ENCODE data around the gene ZC3H8.

Gene ZC3H8

GRCh38 chr2:112166806-112167499, 87.9 kb downstream of the ZC3H8 start:
- no peak overlapping the region for H3K4me3 ChIP-seq (ENCODE audit: low read depth, low read length)

- H3K4me3 ChIP-seq (ENCODE audit: low read depth, low read length) = no peak overlapping the region
Observed at GRCh38 chr2:112165296-112165695, 89.5 kb downstream of the ZC3H8 start.

- no peak overlapping the region for H3K4me3 ChIP-seq (ENCODE audit: low read depth, low read length)
Observed at GRCh38 chr2:112164876-112165275, 90.0 kb downstream of the ZC3H8 start.

- H3K4me3 ChIP-seq (ENCODE audit: low read depth, low read length) = no peak overlapping the region
Observed at GRCh38 chr2:112163541-112163981, 91.3 kb downstream of the ZC3H8 start.

GRCh38 chr2:112162956-112163355, 91.9 kb downstream of the ZC3H8 start:
- H3K4me3 ChIP-seq (ENCODE audit: low read depth, low read length) = no peak overlapping the region

- no peak overlapping the region for H3K4me3 ChIP-seq (ENCODE audit: low read depth, low read length)
Observed at GRCh38 chr2:112162341-112162740, 92.5 kb downstream of the ZC3H8 start.

All from iPS-11a (cell line).